Adrenal gland (tissue), 12 donors: ENCODE data around the gene SPAG7. TPM values are rescaled to one million over a fixed set of nuclear protein-coding genes. Genes with fewer than 3 reads are reported as not detected.

Source experiments
- DNase-seq, 7 donors: peaks; one replicate each; pipeline ENCODE4 v3.0.0-alpha.2; 2019 to 2020
- H3K27ac ChIP-seq, 5 donors: fragments of 200-600 bp; sonication (generic) in 4 of 5; 1 replicate in 3 of 5; 2 replicates in 2 of 5; pipeline versions ENCODE4 v1.5.1 to v1.8.0; 2016 to 2020; ENCODE audit warnings: mild to moderate bottlenecking in 1 of 5
- H3K27me3 ChIP-seq: fragments of 200-600 bp; 2 replicates; pipeline ENCODE4 v1.8.0; 2021
- H3K36me3 ChIP-seq, 2 donors: fragments of 200-600 bp; replicated peaks in 1 of 2; 1 replicate in 1 of 2; 2 replicates in 1 of 2; pipeline versions ENCODE4 v1.5.1 to v1.8.0; 2018 to 2022
- H3K4me1 ChIP-seq, 2 donors: fragments of 200-600 bp; replicated peaks in 1 of 2; 1 replicate in 1 of 2; 2 replicates in 1 of 2; pipeline versions ENCODE4 v1.5.1 to v1.8.0; 2018 to 2021
- H3K4me3 ChIP-seq, 4 donors: fragments of 200-600 bp; sonication (generic) in 3 of 4; one replicate each; pipeline ENCODE4 v1.5.1; 2016 to 2018
- H3K9me3 ChIP-seq, 3 donors: fragments of 200-600 bp; sonication (generic) in 1 of 3; replicated peaks in 1 of 3; 1 replicate in 2 of 3; 2 replicates in 1 of 3; pipeline versions ENCODE4 v1.5.1 to v1.8.0; 2016 to 2021
- CTCF ChIP-seq, 6 experiments: fragments of 450-650 bp in 4 of 6; fragments of 200-600 bp in 2 of 6; sonication (generic) in 1 of 6; IDR thresholded peaks; 1 replicate in 5 of 6; 2 replicates in 1 of 6; pipeline versions ENCODE4 v1.5.1 to v1.8.0; 2016 to 2021; ENCODE audit warnings: antibody characterized with exemption in 6 of 6, mild to moderate bottlenecking in 2 of 6, moderate library complexity in 1 of 6
- POLR2A ChIP-seq, 2 donors: fragments of 450-650 bp; IDR thresholded peaks; one replicate each; pipeline ENCODE4 v1.6.1; 2017; ENCODE audit warnings: antibody characterized with exemption in 2 of 2, mild to moderate bottlenecking in 2 of 2, moderate library complexity in 1 of 2
- WGBS, 4 donors: extraction: QIAGEN DNeasy Blood & Tissue Kit in 2 of 4; methylation state at CpG; one replicate each; pipeline versions ENCODE4 v1.1.5 to v1.1.7; 2013 to 2017; 5-methylcytosine and 5-hydroxymethylcytosine counted together
- intact Hi-C, 2 donors: fragments of 100-400 bp; cut with DNase I; formaldehyde crosslinking; loops; one replicate each; pipeline versions ENCODE4 v1.14.1 to v1.15.0; 2022 to 2023
- polyA plus RNA-seq, 3 donors: library from polyadenylated mRNA; stranded (reverse); fragments of 200-250 nt in 2 of 3; fragments of 350-450 nt in 1 of 3; fragmentation: Illumina TruSeq in 1 of 3; extraction: RNeasy Lipid Tissue Mini Kit (QIAGEN cat#74804) in 1 of 3; gene quantifications; one replicate each; pipeline ENCODE4 v1.2.3, GENCODE V29; 2013 to 2014
- total RNA-seq, 9 donors: library from RNA; depleted of rRNA in 4 of 9; stranded (reverse); fragments of >200 nt in 4 of 9; fragments of 120-200 nt in 1 of 9; fragmentation: NEBNext Ultra II Directional in 1 of 9; extraction: Animal tissue kit (Norgen Biotek cat#: 25700) in 1 of 9; gene quantifications; one replicate each; pipeline versions ENCODE4 v1.1.0 to v1.2.4, GENCODE V29; 2013 to 2023
- donor health status: healthy with polysubstance abuse.
- donor health status: Bipolar disorder and iron deficiency.
- donor health status: DM: yes; HTN: yes; CAD: no.
- donor health status: DM: no; HTN: no; CAD: no.
- donor health status: DM: no; HTN: no; CAD: no.
- donor health status: DM: yes; HTN: yes; CAD: no.

The SPAG7 gene
- total and polyA plus RNA-seq, 12 donors: 44.3 to 120 (median 73.5) TPM

GRCh38 chr17:4945176-4945943 is 22.3 kb downstream of the SPAG7 start:
- peaks cover 32 to 51% of the 10 kb centered on the region in 2 donors for H3K4me1 ChIP-seq
- DNase-seq: peak; percentile 75 to 92 (median 88)
- H3K27me3 ChIP-seq: no peaks in the 10 kb centered on the region
- TF ChIP-seq CTCF (IDR thresholded peaks at IDR 0.05) (no peak), POLR2A (IDR thresholded peaks at IDR 0.05) (peak in 1 of 2 donors; percentile 16)
- no peaks in the 10 kb centered on the region for H3K9me3 ChIP-seq
- intact Hi-C loops: no loop called here
- peak overlapping the region in 4 of 5 donors; percentile 42 to 75 (median 60) for H3K27ac ChIP-seq
- H3K36me3 ChIP-seq: peaks cover 0 to 49% of the 10 kb centered on the region in 2 donors
- 25 to 37% (median 34%) methylated on average over 7 of the region's 7 CpGs for WGBS, 4 donors
- H3K4me3 ChIP-seq: no peak overlapping the region

GRCh38 chr17:4944554-4945175 is 23.0 kb downstream of the SPAG7 start:
- Histone ChIP-seq H3K27ac (peak overlapping the region; percentile 19 to 75 (median 53)), H3K4me1 (peaks cover 28 to 46% of the 10 kb centered on the region in 2 donors), H3K9me3 (no peaks in the 10 kb centered on the region), H3K4me3 (no peak overlapping the region), H3K36me3 (peaks cover 0 to 49% of the 10 kb centered on the region in 2 donors), H3K27me3 (no peaks in the 10 kb centered on the region)
- TF ChIP-seq CTCF (IDR thresholded peaks at IDR 0.05): no peak
- TF ChIP-seq POLR2A (IDR thresholded peaks at IDR 0.05): no peak
- intact Hi-C loops: no loop called here
- no peak for DNase-seq
- 33 to 61% (median 52%) methylated on average over 4 to 8 of the region's 8 CpGs for WGBS, 4 donors

GRCh38 chr17:4944163-4944553 is 23.5 kb downstream of the SPAG7 start:
- intact Hi-C loops: no loop called here
- Histone ChIP-seq H3K4me3 (no peak overlapping the region), H3K27ac (peak overlapping the region in 2 of 5 donors; percentile 67 to 75)

More at GRCh38 chr17:4944163-4944553, 23.5 kb downstream of the SPAG7 start:
- DNase-seq: no peak
- no peaks in the 10 kb centered on the region for H3K9me3 ChIP-seq
- no peak for TF ChIP-seq CTCF (IDR thresholded peaks at IDR 0.05)
- no peak for TF ChIP-seq POLR2A (IDR thresholded peaks at IDR 0.05)
- 45 to 60% (median 54%) methylated on average over 3 of the region's 3 CpGs for WGBS, 4 donors
- peaks cover 0 to 49% of the 10 kb centered on the region in 2 donors for H3K36me3 ChIP-seq
- peaks cover 28 to 44% of the 10 kb centered on the region in 2 donors for H3K4me1 ChIP-seq
- H3K27me3 ChIP-seq: no peaks in the 10 kb centered on the region
